HG03432 (cell line): ENCODE data around the gene MUC6.

Experiments used
- ATAC-seq: cut with Tn5 transposase; IDR thresholded peaks from one replicate; pipeline ENCODE4 v1.9.1; 2021; ENCODE audit warnings: mild to moderate bottlenecking, moderate library complexity; ENCODE audit not compliant: unreplicated experiment

The MUC6 gene

DNA sequence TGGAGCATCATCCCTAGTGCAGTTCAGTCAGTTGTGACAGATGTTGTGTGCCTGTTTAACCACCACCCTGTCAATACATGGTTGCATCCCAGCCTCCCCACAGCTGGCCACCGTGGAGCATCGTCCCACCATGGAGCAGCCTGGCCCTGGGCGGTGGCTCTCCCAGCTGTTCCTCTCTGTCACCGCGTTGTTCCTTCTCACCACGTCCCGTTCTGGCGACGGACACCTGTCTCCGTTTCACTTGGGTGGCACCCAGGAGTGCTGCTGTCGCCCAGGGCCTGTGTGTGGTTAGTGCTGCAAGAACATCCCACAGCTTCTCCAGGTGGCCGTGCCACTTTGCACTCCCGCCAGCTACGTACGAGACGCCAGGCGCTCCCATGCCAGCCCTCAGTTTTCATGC lies 26.5 kb downstream of the MUC6 start:
- ATAC-seq = no peak

DNA sequence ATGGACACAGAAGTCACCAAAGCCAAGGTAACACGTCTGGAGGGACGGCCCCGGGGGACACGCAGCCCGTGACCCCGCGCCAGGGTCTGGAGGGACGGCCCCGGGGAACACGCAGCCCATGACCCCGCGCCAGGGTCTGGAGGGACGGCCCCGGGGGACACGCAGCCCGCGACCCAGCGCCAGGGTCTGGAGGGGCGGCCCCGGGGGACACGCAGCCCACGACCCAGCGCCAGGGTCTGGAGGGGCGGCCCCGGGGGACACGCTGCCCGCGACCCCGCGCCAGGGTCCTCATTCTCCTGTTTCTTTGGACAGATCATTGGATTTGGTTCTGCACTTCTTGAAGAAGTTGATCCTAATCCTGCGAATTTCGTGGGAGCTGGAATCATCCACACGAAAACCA lies 27.1 kb downstream of the MUC6 start:
- no peak for ATAC-seq

DNA sequence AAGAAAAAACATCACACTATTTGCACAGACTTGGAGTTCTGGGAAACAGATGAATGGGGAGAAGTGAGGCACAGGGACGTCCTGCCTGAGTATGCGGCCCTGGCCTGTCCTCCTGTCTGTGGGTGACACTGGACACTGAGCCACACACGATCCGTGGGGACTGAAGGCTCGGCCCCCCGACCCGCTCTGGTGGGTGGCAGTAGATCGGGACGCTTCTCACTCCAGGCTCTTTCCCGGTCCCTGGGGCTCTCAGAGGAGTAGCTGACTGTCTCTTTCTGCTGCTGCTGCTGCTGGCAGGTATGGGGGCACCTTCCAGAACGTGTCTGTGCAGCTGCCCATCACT lies 27.7 kb downstream of the MUC6 start:
- no peak for ATAC-seq

DNA sequence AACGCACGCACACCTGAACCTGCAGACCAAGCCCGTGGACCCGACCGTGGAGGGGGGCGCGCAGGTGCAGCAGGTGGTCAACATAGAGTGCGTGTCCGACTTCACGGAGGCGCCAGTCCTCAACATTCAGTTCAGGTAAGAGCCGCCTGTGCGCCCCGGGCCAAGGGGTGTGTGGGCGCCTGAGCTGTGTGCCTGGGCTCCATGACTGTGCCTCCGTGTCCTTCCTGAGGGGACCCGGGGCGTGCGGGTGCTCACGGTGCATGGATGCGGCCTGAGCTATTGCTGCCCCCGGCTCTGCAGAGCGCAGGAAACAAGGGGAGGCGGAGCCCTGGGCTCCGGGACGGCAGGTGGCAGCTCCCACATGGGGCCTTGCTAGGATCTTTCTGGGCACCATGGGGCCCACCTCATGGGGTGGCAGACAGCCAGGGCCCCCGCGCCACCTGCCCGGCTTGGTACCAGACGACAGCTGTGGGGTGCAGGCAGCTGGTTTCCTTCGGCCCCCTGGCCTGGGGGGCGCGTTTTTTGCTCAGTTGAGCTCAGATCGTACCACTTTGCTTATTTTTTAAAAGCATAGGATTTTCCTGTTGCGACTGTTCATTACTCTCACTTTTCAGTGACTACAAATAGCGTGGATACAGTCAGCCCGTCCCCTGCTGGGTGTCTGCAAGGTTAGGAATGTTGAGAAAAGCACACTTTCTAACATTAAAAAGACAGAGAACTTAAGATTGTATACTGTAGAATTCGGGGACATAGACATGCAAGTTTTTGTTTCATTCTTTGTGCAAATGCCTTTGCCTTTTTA lies 28.3 kb downstream of the MUC6 start:
- ATAC-seq = no peak

DNA sequence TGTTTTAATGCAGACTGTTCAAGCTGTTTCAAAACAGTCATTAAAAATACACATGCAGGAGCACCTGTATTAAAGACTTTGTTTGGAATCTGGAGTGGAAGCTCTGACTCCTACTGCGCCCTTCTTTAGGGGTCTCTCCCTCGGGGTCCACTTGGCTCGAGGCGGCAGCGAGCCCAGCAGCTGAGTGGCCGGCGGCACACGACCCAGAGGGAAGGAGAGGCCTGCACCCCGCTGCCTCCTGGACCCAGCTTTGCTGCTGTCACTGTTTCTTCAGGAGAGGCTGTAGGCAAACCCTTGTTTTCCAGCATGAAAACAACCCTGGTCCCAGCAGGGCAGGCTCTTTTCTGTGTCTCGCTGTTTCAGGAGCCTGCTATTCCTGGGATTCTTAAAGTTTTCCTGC lies 29.2 kb downstream of the MUC6 start:
- no peak for ATAC-seq

DNA sequence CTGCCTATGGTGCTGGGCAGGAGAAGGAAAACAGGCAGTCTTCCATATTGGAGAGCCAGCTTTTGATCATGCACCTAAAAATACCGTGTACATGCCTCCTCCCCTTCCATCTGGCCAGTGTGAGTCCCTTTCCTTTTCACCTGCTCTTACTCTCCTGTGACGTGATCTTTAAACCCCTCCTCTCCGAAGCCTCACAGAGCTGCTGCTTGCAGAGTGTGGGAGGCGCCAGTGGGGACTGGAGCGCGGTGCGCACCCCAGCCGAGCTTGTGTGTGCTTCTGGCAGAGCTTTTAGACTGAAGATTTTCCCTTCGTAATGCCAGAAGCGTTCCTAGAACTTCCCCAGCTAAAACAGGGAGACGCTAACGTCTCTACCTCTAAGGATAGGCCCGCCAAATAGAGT lies 29.8 kb downstream of the MUC6 start:
- no peak for ATAC-seq

DNA sequence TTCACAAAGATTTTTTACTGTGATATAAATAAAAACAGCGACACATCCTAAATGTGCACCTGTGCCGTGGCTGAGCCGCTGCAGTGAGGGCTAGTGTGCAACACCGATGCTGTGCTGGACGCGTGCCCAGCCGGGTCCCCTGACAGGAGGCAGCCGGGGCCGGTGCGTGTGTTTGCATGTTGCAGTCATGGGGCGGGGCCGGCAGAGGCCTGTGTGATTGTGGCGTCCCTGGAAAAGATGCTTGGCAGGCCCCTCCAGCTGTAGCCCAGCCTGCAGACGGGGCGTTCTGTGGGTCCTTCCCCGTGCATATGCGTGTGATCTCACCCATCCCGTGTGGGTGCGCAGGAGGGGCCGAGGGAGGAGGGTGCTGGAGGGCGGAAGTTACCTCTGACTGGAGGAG lies 30.6 kb downstream of the MUC6 start:
- ATAC-seq = no peak

DNA sequence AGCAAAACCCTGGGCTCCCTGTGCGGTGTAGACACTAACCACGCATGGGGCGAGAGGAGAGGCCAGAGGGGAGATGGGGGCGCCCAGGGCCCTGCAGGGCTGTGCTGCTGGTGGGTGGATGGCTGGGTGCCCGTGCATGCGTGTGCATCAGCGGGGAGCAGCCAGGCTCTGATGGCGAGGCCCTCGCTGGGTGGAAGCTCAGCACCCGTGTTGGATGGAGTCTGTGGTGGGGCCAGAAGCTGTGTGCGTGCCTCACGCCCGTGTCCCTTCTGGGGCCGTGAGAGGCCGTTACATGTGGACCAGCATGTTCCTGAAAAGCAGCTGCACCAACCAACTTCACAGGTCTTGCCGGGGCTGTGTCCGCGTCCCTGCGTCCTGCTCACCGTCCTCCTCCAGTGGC lies 33.4 kb downstream of the MUC6 start:
- ATAC-seq = no peak

DNA sequence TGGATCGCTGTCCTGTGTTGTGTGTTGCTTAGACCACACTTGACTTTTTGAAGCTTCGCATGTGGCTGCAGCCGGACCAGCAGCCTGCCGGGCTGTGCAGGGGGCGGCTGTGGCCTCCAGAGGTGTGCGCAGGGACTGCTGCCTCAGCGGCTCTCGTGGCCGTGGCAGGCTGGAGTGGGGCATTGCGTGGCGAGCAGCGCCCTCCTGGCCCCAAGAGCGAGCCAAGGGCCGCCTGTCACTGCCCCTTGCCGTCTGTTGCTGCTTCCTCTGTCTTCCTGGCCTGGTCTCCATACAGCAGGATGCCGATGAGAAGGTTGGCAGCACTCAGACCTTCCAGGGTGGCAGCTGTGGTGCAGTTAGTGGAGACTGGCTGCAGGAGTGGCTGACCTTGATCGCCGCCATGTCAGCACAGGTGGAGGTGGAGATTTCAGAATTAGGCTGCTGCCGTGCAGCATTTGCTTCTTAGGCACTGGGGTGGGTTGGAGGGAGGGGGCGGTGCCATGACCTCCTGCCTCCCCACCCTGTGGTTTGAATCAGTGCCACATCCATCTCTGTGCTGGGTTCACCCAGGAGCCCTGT lies 34.0 kb downstream of the MUC6 start:
- no peak for ATAC-seq

DNA sequence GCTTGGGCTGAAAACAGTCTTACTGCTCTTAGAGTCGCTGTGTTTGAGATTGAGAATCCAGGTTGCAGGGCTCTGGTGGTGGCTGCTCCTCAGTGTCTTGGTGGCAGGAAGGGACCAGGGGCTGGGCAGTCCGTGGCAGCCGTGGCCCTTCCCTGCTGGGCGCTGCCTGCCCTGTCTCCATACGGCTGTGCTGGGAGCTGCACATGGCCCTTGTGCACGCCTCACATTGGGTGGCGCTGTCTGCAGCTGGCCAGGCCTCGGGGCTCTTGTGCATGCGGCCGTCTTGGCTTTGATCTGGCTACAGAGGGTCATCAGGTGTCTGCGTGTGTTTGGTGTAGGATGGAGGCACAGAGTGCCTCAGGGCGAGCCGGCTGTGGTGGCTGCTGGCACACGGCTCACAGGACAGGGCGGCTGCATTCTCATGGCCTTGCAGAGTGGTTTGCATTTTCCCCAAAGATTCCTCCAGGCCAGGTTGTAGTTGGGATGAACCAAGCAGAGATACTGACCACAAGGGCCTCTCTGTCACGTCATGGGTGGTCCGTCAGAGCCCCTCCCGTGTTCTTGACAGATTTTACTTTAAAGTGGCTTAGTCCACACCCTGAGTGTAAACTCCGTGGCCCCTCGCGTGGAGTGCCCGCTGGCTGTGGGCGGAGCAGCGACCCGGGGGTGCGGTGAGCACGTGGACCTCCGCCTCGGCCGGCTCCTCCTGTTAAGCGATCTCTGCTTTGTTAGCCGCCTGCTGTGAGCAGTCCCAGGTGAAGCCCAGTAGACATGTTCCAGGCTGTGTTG lies 34.7 kb downstream of the MUC6 start:
- no peak for ATAC-seq

DNA sequence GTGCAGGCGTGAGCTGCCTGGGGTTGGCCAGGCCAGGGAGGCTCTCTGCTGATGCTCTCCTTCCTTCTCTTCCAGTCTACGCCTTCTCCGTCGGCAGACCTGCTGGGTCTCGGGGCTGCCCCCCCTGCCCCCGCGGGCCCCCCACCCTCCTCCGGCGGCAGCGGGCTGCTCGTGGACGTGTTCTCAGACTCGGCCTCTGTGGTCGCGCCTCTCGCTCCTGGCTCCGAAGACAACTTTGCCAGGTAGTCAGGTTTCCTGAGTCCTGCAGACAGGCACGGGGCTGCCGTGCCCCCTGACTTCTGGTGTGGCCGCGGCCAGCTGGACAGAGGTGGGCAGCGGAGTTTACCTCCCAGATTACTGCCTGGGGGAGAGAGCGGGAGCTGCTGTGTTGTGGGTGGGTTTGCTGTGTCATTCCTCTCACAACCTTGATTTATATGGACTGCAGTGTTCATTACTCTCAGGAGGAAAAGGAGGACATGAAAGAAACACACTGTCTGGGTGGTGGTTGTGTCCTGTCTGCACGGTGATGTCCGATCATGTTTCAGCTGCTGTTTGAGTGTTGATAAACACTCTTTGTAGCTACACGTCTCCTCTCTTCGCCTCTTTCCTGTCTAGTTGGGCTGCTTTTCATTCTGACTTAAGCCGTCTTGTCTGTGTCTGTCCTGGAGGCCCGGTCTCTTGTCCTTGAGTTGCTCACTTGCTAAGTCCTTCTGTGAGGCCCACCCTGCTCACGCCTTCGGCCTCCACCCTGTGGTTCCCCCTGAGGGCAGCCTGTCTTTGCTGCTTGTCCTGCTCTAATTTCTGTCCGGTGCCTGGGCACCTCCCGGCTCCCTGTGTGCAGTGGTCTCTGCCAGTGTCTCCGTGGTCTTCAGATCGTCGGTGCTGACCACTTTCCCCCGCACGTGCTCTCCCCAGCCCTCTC lies 35.9 kb downstream of the MUC6 start:
- ATAC-seq = no peak

DNA sequence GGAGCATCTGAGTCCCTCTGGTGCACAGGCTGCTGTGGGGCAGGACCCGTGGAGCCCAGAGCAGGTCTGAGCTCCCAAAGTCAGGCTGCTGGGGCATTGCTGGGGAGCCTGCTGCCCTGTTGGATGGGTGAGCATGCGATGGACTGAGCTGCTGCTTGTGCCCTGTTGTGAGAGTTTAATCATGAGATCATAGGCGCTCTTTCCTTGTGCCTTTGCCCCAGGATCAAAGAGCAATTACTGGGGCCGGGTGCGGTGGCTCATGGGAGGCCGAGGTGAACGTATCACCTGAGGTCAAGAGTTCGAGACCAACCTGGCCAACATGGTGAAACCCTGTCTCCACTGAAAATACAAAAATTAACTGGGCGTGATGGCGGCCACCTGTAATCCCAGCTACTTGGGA lies 37.5 kb downstream of the MUC6 start:
- ATAC-seq = no peak

DNA sequence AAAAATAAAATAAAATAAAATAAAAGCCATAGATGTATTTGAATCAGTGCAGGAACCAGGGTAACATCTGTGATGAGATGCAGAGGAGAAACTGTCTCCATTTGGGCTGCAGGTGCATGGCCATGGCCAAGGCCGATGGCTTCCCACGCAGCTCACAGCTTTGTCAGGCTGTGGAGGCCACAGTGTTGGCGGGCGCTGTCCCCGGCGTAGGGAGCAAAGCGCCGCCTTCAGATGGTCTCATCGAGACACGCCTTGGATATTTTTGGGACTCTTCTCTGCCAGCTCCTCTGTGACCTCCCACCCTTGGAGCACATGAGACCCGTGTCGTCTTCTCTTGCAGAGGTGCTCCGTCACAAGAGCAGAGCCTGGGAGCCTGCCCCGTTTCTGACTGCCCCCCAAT lies 38.6 kb downstream of the MUC6 start:
- no peak for ATAC-seq

DNA sequence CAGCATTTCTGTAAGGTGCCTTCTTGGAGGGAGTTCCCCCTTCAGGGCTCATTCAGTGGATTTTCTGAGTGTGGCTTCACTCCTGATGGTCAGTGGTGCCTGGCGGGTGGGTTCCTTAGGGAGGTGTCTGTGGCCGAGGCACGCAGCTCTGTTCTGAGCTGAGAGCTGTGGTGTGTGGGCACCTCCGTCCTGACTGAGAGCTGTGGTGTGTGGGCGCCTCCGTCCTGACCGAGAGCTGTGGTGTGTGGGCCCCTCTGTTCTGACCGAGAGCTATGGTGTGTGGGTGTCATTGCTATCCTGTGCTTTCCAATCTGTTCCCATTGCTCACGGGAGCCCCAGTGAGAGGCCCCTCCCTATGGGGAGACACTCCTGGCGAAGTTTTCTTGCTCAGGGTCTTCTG lies 39.8 kb downstream of the MUC6 start:
- no peak for ATAC-seq

DNA sequence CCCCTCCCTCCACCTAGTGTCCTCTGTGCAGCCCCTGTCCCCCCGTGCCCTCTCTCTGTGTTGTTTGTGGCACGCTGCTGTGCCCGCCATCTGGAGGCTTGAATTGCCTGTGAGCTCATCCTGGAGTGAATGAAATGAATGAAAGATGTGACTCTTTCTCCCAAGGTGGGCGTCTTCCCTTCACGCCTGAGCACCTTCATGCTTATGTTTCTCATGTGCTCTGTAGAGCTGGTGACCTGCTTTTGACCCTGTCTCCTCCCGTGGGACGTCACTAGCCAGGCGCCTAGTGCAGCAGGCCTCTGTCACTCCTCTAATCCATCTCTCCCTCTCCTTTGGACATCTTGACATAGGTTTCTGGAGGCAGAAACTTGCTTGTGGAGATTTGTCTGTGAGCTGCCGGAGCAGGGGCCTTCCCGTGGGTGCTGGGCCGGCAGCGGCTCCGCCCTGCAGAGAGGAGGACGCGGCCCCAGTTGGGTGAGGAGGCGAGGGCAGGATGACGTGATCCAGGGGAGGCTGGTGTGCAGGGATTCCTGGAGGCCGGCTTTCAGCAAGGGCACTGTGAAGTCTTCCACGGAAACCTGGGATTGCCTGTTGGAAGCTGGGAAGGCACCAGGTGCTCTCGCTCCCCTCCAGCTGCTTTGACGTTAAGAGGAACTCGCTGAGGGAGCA lies 40.6 kb downstream of the MUC6 start:
- ATAC-seq = peak; percentile 71

DNA sequence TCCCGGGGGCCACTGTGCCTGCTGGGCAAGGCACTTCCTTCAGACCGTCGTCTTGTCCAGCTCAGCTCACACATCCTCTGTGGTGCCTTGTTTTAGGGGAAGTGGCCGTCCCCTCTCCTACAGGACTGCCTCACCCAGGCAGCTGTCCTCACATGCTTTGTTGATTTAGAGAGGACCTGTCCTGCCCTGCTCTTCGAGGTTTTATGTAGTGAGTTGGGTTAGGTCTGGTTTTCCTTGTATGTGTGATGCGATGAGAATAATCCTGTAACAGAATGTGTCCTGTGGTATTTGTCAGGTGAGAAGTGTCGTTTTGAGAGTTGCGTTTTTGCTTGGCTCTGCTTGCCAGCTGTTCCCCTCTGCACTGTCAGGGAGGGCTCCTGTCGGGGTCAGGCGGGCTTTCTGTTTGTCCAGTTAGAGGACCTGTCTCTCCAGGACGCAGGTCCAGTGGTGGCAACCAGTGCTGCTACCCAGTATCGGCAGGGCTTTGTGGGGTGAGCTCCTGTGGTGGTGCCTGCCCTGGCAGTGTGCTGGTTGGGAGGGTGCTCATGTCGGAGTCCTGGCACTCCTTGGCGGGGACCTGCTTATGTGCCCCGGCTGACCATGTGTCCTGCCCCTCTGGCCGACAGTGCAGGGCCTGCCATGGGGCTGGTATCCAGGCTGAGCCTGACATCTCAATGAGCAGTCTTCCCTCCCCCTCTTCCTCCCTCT lies 41.3 kb downstream of the MUC6 start:
- ATAC-seq = no peak

DNA sequence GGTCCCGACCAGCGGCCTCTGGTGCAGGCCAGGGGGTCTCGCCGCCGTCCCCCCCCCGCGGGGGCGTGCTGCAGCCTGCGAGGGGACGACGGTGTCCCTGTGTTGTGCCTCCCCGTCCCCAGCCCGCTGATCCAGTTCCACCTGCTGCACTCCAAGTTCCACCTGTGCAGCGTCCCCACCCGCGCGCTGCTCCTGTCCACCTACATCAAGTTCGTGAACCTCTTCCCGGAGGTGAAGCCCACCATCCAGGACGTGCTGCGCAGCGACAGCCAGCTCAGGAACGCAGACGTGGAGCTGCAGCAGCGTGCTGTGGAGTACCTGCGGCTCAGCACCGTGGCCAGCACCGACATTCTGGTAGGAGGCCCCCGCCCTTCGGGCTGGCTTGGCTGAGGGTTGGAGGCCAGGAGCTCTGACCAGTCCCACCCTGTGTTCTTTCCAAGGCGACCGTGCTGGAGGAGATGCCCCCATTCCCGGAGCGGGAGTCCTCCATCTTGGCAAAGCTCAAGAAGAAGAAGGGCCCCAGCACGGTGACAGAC lies 42.8 kb downstream of the MUC6 start:
- no peak for ATAC-seq

DNA sequence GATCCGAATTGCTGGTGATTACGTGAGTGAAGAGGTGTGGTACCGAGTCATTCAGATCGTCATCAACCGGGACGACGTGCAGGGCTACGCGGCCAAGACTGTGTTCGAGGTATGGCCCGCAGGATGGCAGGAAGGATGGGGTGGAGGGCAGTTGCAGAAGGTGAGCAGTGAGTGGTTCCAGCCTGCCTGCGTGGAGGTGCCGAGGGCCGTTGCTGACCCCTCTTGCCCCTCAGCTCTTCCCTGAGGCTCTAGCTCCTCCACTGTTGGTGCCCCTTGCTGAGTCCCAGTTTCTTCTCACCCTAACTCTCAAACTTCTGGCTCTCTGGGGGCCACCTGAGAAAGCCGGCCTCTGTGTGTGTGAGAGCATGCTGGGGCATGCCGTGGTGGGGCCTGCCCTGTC lies 43.9 kb downstream of the MUC6 start:
- no peak for ATAC-seq

DNA sequence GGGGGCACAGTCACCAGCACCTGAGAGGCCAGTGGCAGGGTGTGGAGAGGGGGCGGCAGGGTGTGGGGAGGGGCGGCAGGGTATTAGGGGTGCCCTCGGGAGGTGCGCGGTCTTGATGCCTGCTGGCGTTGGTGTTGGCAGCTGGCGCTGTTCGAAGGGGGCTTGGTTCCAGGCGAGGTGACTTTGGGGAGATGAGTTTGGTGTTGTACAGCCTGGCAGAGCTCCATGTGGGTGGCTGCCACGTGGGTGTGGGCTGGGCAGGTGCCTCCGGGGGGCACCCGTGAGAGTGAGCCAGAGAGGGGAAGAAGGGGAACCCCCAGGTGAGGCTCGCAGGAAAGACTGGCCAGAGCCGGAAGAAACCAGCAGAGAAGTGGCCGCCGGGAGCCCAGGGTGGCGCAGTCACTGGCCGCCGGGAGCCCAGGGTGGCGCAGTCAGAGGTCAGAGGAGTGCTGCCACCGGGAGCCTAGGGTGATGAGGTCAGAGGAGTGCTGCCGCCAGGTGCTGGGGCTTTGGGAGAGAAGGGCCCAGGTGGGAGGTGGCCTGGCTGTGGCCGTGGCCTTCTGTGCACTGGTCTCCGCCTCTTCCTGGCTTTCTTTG lies 44.7 kb downstream of the MUC6 start:
- ATAC-seq = no peak
